Glutamatergic neuron (in vitro differentiated cells): Measurements from ENCODE around the gene CFAP74. TPM values are rescaled to one million over a fixed set of nuclear protein-coding genes. Genes with fewer than 3 reads are reported as not detected.

Experiments used
- DNase-seq: peaks from one replicate; pipeline ENCODE4 v3.0.0; 2022
- H3K27ac Mint-ChIP-seq: one replicate; pipeline ENCODE4 v1.8.0; 2020; ENCODE audit warnings: mild to moderate bottlenecking, mixed read lengths, inconsistent platforms; ENCODE audit not compliant: unreplicated experiment
- H3K27me3 Mint-ChIP-seq: one replicate; pipeline ENCODE4 v1.8.0; 2020; ENCODE audit warnings: mild to moderate bottlenecking, moderate library complexity, mixed read lengths, inconsistent platforms; ENCODE audit not compliant: unreplicated experiment
- H3K36me3 Mint-ChIP-seq: one replicate; pipeline ENCODE4 v1.8.0; 2020; ENCODE audit warnings: mild to moderate bottlenecking, mixed read lengths, inconsistent platforms; ENCODE audit not compliant: unreplicated experiment
- H3K4me1 Mint-ChIP-seq: one replicate; pipeline ENCODE4 v1.8.0; 2020; ENCODE audit warnings: mild to moderate bottlenecking, low read depth, mixed read lengths, inconsistent platforms; ENCODE audit not compliant: unreplicated experiment
- H3K4me3 Mint-ChIP-seq: one replicate; pipeline ENCODE4 v1.8.0; 2020; ENCODE audit warnings: mild to moderate bottlenecking, mixed read lengths, inconsistent platforms; ENCODE audit not compliant: unreplicated experiment
- H3K9me3 Mint-ChIP-seq: one replicate; pipeline ENCODE4 v1.8.0; 2020; ENCODE audit warnings: mild to moderate bottlenecking, moderate library complexity, mixed read lengths, inconsistent platforms; ENCODE audit not compliant: unreplicated experiment
- CTCF ChIP-seq: fragments of 200-600 bp; sonication (generic); IDR thresholded peaks from one replicate; pipeline ENCODE4 v1.5.0; 2021; ENCODE audit not compliant: partially characterized antibody, unreplicated experiment
- total RNA-seq: library from RNA; stranded (reverse); fragmentation: NEBNext Ultra II Directional; extraction: Animal tissue kit (Norgen Biotek cat#: 25700); gene quantifications from one replicate; pipeline ENCODE4 v1.2.1, GENCODE V29; 2021; ENCODE audit not compliant: unreplicated experiment

CFAP74 gene
- total RNA-seq, 1 donor from 2014 or later = not detected

- Mint-ChIP-seq H3K9me3 (peaks cover 3% of the 10 kb centered on the region), H3K27ac (no peak overlapping the region), H3K36me3 (no peaks in the 10 kb centered on the region), H3K27me3 (no peaks in the 10 kb centered on the region), H3K4me3 (no peak overlapping the region), H3K4me1 (peaks cover 7% of the 10 kb centered on the region)
- no peak for TF ChIP-seq CTCF
- no peak for DNase-seq
Measured at GRCh38 chr1:1994536-1994935, 9.1 kb downstream of the CFAP74 start.

GRCh38 chr1:1990222-1990621 is 13.4 kb downstream of the CFAP74 start:
- TF ChIP-seq CTCF = no peak
- no peak overlapping the region for H3K27ac Mint-ChIP-seq
- no peaks in the 10 kb centered on the region for H3K36me3 Mint-ChIP-seq
- H3K4me3 Mint-ChIP-seq = no peak overlapping the region
- peaks cover 2% of the 10 kb centered on the region for H3K27me3 Mint-ChIP-seq
- H3K4me1 Mint-ChIP-seq = peaks cover 5% of the 10 kb centered on the region
- peaks cover 3% of the 10 kb centered on the region for H3K9me3 Mint-ChIP-seq
- no peak for DNase-seq

GRCh38 chr1:1989789-1990188 is 13.8 kb downstream of the CFAP74 start:
- no peaks in the 10 kb centered on the region for H3K36me3 Mint-ChIP-seq
- H3K27me3 Mint-ChIP-seq = peaks cover 2% of the 10 kb centered on the region
- DNase-seq = no peak
- H3K4me1 Mint-ChIP-seq = peaks cover 5% of the 10 kb centered on the region
- H3K4me3 Mint-ChIP-seq = no peak overlapping the region
- TF ChIP-seq CTCF = no peak
- H3K9me3 Mint-ChIP-seq = peaks cover 1% of the 10 kb centered on the region
- H3K27ac Mint-ChIP-seq = no peak overlapping the region

- no peak for TF ChIP-seq CTCF
- Mint-ChIP-seq H3K27ac (no peak overlapping the region), H3K4me1 (peaks cover 5% of the 10 kb centered on the region), H3K9me3 (no peaks in the 10 kb centered on the region), H3K4me3 (no peak overlapping the region), H3K27me3 (peaks cover 2% of the 10 kb centered on the region), H3K36me3 (no peaks in the 10 kb centered on the region)
- no peak for DNase-seq
Measured at GRCh38 chr1:1989102-1989542, 14.5 kb downstream of the CFAP74 start.

- no peaks in the 10 kb centered on the region for H3K9me3 Mint-ChIP-seq
- peaks cover 5% of the 10 kb centered on the region for H3K4me1 Mint-ChIP-seq
- H3K27ac Mint-ChIP-seq = no peak overlapping the region
- no peak overlapping the region for H3K4me3 Mint-ChIP-seq
- TF ChIP-seq CTCF = no peak
- H3K27me3 Mint-ChIP-seq = peaks cover 2% of the 10 kb centered on the region
- no peaks in the 10 kb centered on the region for H3K36me3 Mint-ChIP-seq
- DNase-seq = no peak
Measured at GRCh38 chr1:1988061-1988945, 15.3 kb downstream of the CFAP74 start.
